Lower leg skin (tissue), 3 donors: Measurements from ENCODE around the gene SIGLEC1.

Experiments
- POLR2A ChIP-seq, 2 donors: fragments of 450-650 bp; IDR thresholded peaks; one replicate each; pipeline ENCODE4 v1.6.1; 2016 to 2017; ENCODE audit warnings: antibody characterized with exemption in 2 of 2, mild to moderate bottlenecking in 1 of 2, moderate library complexity in 1 of 2
- TF ChIP-seq, protein P1 (sequence below), 3 donors: fragments of 450-650 bp; IDR thresholded peaks; one replicate each; pipeline ENCODE4 v1.5.1; 2016; ENCODE audit warnings: antibody characterized with exemption in 3 of 3, mild to moderate bottlenecking in 3 of 3, moderate library complexity in 2 of 3

DNA sequence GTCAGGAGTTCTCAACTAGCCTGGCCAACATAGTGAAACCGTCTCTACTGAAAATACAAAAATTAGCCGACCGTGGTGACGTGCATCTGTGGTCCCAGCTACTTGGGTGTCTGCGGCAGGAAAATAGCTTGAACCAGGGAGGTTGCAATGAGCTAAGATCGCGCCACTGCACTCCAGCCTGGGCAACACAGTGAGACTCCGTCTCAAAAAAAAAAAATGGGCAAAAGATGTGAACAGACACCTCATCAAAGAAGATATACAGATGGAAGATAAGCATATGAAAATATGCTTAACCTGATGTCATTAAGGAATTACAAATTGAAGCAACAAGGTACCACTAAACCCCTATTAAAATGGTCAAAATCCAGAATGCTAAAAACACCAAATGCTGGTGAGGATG, 10.9 kb upstream of the SIGLEC1 start:
- TF ChIP-seq, protein P1, sequence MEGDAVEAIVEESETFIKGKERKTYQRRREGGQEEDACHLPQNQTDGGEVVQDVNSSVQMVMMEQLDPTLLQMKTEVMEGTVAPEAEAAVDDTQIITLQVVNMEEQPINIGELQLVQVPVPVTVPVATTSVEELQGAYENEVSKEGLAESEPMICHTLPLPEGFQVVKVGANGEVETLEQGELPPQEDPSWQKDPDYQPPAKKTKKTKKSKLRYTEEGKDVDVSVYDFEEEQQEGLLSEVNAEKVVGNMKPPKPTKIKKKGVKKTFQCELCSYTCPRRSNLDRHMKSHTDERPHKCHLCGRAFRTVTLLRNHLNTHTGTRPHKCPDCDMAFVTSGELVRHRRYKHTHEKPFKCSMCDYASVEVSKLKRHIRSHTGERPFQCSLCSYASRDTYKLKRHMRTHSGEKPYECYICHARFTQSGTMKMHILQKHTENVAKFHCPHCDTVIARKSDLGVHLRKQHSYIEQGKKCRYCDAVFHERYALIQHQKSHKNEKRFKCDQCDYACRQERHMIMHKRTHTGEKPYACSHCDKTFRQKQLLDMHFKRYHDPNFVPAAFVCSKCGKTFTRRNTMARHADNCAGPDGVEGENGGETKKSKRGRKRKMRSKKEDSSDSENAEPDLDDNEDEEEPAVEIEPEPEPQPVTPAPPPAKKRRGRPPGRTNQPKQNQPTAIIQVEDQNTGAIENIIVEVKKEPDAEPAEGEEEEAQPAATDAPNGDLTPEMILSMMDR (IDR thresholded peaks at IDR 0.05): no peak
- TF ChIP-seq POLR2A (IDR thresholded peaks at IDR 0.05): no peak
